ENCODE results near the gene CACNA1I.

Gene CACNA1I

DNA sequence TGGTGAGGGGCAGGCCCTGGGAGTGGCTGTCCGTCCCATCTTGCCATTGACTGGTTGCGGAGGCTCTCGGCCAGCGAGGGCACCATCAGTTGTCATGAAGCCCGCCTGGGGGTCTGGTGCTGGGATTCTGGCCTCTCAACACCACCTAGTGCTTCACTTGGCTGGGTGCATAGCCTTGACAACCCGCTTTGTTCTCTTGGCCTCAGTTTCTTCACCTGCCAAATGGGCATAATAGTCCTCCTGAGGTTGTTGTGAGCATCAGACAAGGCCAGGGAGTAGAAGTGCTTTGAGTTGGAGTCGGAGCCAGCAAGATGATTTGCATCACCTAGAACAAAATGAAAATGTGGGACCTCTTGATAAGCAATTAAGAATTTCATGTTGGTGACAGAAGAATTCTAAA, 1.5 kb upstream of the CACNA1I start:
- no peak for DNase-seq

DNA sequence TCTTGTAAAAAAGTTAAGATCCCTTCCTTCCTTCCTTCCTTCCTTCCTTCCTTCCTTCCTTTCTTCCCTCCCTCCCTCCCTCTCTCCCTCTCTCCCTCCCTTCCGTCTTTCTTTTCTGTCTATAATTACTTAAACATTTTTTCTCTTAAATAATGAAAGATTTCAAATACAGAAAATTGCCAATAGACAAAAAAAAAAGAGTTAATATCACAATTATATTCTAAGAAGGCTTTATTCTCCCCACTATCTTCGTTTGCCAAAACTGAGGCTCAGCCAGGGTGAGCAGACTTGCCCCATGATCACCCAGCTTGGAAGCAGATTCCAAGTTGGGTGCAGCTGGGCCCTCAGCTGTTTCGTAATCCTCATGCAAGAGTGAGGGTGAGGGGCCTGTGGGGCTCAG, 327 bp upstream of the CACNA1I start:
- DNase-seq = no peak

- DNase-seq = no peak
Observed at GRCh38 chr22:39571538-39571937, 985 bp downstream of the CACNA1I start.

GRCh38 chr22:39574779-39575551, 4.4 kb downstream of the CACNA1I start:
- no peak for DNase-seq

DNA sequence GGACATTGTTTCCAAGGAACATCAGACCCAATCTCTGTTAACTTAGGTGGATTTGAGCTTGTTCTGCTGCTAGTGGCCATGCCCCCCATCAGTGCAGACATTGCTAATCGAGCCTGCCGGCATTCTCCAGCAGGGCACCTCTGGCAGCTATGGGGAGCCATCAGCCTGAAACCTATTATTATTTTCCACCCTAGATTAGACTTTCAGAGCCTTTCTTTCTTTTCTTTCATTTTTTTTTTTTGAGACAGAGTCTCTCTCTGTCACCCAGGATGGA, 4.9 kb downstream of the CACNA1I start:
- no peak for DNase-seq

- DNase-seq = no peak
Observed at GRCh38 chr22:39576027-39576426, 5.5 kb downstream of the CACNA1I start.

- no peak for DNase-seq
Observed at GRCh38 chr22:39577366-39577765, 6.8 kb downstream of the CACNA1I start.

DNA sequence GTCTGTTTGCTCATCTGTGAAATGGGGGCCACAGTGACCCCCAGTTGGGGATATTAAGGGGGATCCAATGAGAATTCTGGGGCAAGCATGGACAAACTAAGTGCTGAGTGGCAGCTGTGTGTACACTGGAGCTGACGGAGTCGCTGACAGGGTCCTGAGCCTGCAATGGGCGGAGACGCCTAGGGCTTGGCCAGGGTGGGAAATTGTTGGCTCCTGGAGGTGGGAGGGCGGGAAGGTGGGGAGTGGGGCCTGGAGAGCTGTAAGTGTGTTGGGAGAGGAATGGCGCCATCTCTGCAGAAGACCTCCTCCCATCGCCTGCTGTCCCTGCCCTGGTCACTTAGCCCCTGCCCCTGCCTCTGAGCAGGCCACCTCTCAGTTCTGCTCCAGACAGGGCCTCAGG, 7.3 kb downstream of the CACNA1I start:
- DNase-seq = no peak

DNA sequence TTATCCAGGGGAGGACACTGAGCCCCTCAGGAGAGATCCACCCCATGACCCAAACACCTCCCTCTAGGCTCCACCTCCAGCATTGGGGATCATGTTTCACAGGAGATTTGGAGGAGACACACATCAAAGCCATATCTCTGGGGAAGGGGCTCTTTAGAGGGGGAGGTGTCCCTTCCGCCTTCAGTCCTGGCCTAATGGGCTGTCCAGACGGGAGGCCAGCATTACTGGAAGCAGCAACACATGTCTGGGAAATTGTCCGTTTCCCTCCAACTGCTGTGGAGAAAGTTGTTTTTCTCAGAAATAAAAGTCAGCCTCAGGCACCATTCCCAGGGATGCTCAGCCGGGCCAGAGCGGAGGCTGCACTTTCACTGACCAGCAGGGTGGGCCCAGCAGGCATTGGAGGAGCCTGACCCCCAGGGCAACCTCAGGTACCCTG, 9.5 kb downstream of the CACNA1I start:
- no peak for DNase-seq

DNA sequence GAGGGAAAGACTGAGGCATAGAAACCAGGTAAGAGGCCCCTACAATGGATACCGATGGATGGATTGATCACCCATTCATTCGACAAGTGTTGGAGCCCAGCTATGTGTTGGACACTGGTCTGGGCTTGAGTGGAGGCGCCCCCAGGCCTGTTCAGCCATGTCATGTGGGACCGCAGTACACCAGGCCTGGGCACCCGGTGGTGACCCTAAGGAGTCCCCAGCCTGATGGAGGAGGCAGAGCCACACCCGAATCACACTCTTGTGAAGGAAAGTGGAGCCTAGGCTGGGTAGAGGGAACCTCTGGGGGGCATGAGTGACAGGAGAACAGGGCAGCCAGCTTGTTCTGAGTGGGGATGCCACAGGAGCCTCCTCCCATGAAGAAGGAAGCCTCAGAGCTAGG, 10.2 kb downstream of the CACNA1I start:
- DNase-seq = no peak

DNA sequence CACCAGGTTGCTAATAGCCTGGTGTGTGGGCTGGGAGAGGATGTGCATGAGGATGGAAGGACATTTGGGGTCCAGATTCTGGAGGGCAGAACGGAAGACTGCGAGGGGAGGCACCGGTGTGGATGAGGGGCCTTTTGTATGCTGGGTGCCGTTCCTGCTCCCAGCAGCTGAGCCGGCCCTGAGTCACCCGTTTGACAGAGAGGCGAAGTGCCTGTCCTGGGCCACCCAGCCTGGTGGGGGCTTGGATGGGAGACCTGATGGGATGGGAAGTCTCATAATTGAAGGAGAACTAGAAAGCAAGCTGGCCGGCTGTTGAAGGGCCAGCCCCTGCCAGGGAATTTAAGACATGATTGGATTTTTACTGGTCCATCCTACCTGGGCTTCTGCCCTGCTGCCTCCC, 10.8 kb downstream of the CACNA1I start:
- DNase-seq = no peak

GRCh38 chr22:39583066-39583667, 12.6 kb downstream of the CACNA1I start:
- no peak for DNase-seq

DNA sequence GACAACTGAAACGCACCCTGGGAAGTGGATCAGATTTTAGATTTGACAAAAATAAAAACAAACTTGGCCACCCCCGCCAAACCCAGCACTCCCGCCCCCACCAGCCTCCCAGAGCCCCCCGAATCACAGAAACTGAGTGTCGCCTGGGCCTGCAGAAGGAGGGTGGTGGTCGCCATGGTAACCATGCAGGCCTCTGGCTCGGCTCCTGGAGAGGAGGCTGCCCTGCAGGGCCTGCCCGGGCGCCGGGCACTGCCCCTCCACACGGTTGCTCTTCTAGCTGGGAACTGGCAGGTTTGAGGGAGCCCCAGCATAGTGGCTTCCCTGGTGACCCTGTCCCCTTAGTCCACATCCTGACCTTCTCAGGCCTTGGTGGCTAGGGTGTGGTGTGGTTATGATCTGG, 19.3 kb downstream of the CACNA1I start:
- DNase-seq = no peak

- no peak for DNase-seq
Observed at GRCh38 chr22:39592081-39593065, 21.8 kb downstream of the CACNA1I start.

DNA sequence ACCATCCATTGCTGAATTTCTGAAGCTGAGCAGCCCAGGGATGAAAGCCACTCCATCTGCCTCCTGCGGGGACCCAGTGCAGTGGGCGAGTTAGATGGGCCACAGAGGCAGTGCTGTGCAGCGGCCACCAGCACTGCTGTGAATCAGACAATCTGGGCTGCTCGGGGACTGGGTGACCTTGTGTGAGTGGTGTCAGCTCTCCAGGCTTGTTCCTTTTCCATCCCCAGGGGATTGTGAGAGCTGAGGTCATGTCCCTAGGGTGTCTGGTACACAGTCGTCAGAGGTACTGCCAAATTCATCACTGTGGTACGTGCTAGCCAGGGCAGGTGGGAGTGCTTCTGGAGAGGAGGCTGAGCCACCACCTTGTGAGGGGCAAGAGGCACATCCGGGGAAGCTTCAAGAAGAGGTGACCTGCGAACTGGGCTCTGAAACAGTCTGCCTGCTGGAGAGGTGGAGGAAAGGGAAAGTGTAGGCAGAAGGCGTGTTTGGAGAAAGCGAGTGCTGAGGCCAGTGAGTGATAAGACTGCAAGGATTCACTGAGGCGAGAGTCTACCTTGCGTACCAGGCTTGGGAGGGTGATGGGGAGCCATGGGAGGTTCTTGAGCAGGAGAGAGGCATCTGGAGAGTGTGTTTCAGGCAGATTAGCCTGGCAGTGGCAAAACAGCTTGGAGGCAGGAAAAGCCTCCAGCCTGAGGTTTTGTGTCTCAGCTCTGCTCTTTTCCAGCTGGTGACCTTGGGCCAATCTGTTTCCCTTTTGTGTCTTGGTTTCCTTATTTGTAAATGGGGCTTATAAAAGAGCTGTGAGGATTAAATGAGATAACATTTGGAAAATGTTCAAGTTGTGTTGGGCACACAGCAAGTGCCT, 22.7 kb downstream of the CACNA1I start:
- no peak for DNase-seq

DNA sequence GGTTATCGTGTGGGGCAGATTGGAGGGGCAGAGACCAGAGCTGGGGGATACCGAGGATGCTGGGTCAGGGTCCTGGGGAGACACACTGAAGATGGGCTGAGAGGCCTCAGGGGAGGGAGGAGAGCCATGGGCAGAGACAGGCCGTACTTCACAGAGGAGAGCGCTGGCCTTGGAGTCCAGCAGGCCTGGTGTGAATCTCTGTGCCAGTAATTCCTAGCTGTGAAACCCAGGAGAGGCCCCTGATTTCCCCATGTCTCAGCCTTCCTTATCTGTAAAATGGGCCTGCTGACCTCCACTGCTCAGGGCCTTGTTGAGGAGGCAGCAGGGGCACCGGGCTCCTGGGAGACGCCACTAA, 23.4 kb downstream of the CACNA1I start:
- DNase-seq = no peak

DNA sequence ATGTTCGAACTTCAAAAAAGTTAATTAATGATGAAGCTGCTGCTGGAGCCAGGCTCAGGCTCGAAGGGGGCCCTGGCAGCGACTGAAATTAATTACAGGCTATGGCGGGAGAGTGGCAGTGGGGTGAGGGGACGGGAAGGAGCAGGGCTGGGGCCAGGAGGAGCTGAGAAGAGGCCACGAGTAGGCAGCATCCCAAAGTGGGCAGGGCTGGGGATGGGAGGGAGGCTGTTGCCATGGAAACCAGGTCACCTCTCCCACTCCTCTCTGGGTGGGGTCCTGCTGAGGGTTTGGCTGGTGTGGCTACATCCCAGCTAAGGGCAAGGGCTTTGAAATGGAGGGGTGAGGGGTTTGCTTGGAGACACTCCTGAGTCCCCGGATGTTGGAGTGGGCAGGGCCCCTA, 23.9 kb downstream of the CACNA1I start:
- no peak for DNase-seq

DNA sequence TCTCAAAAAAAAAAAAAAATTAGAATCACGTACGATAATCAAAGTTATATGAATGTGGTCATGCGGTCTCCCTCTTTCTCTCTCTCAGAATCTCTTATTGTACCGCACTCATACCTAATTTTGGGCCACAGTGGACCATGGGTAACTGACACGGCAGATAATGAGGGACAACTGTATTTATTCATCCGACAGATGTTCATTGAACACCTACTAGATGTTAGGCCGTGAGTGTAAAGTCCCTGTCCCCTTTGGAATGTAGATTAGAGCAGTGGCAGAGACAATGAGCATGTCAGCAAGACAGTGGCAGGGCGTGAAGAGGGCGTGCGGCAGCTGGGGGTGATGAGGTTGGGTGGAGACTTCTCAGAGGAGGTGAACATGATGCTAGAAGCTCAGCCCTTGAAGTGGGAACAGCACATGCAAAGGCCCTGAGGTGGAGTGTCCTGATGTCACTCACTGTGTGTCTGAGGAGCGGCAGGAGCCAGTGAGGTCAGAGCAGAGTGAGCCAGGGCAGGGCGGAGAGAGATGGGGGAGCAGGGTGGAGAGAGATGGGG, 25.1 kb downstream of the CACNA1I start:
- DNase-seq = no peak

DNA sequence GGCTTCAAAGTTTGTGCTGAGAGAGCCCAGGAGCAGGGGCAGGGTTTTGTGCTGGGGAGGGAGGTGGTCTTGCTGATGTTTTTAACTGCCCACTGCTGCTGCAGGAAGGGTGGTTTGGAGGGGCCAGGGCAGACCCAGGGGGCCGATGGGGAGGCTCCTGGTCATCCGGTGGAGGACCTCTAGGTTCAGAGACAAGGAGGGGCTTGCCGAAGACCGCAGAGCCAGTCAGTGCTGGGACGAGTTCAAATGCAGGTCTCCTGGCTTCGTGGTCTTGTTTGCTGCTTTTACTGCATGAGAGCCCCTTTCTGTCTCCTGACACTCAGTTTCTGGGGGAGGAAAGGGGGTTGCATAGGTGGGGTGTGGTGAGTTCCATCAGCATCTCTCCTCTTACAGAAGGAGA, 26.0 kb downstream of the CACNA1I start:
- no peak for DNase-seq

- no peak for DNase-seq
Observed at GRCh38 chr22:39597236-39597869, 26.8 kb downstream of the CACNA1I start.

GRCh38 chr22:39598017-39598965, 27.7 kb downstream of the CACNA1I start:
- DNase-seq = peak; percentile 74
